ENCODE measurements around the gene CCL17. TPM values are rescaled to one million over a fixed set of nuclear protein-coding genes. Genes with fewer than 3 reads are reported as not detected.

CCL17 gene
- total RNA-seq: not detected in 2 replicates

DNA sequence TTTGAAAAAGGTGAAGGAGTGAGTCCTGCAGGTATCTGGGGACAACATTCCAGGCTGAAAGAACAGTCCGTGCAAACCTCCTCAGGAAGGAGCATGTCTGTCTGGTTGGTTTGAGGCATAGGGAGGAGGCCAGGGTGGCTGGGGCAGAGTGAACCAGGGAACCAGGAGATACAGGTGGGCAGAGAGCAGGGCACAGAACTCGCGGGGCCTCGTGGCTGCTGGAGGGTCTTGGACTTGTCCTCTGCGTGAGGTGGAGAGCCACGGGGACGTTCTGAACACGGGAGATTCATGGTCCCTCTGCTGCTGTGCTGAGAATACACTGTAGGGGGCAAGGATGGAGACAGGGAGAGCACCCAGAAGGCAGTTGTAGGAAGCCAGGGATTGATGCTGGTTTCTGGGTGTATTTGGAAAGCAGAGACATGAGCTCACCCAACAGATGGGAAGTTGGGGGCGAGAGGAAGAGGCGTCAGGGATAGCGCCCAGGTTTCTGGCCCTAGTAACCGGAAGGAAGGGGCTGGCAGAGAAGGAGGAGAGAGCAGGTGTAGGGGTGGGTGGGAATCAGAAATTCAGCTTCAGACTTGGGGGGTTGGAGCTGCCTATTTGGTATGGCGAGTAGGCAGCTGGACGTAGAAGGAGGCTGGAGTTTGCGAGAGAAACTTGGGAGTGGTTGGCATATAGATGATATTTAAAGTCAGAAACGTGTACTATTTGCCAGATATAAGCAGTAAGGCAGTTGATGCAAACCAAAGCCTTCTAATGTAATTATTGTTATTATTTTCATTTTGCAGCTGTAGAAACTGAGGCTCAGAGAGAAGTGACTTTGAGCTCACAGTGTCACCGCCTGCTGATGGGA is at the start of gene CCL17:
TSS of gene CCL17 (plus strand) at position 803 of the 853 bp plus-strand sequence. CDS start 9,166 bp downstream, outside the sequence.
- TF ChIP-seq, protein P1, sequence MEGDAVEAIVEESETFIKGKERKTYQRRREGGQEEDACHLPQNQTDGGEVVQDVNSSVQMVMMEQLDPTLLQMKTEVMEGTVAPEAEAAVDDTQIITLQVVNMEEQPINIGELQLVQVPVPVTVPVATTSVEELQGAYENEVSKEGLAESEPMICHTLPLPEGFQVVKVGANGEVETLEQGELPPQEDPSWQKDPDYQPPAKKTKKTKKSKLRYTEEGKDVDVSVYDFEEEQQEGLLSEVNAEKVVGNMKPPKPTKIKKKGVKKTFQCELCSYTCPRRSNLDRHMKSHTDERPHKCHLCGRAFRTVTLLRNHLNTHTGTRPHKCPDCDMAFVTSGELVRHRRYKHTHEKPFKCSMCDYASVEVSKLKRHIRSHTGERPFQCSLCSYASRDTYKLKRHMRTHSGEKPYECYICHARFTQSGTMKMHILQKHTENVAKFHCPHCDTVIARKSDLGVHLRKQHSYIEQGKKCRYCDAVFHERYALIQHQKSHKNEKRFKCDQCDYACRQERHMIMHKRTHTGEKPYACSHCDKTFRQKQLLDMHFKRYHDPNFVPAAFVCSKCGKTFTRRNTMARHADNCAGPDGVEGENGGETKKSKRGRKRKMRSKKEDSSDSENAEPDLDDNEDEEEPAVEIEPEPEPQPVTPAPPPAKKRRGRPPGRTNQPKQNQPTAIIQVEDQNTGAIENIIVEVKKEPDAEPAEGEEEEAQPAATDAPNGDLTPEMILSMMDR (IDR thresholded peaks at IDR 0.05; ENCODE audit: insufficient read depth, low read depth, low read length): no peak
- no peak within 1 kb of the TSS for H3K4me3 ChIP-seq (ENCODE audit: low read depth, low read length)
- no peak for DNase-seq (ENCODE audit: low read depth)

DNA sequence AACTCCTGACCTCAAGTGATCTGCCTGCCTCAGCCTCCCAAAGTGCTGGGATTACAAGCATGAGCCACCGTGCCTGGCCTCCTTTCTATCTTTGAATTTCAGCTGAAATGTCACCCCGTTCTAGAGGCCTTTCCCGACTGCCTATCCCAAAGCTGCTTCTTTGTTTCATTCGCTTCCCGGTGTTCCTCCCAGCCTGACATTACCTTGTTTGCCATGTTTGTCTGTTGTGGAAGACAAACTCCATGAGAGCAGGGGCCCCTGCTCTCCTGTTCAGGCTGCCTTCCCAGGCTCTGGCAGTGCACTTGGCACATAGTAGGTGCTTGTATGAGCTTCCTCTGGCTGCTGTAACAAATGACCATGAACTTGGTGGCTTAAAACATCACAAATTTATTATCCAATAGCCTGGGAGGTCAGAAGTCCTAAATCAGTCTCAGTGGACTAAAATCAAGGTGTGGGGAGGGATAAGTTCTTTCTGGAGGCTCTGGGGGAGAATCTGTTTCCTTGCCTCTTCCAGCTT is 48.6 kb upstream of the CCL17 start:
- TF ChIP-seq, protein P1 (IDR thresholded peaks at IDR 0.05; ENCODE audit: insufficient read depth, low read depth, low read length): no peak
- H3K4me3 ChIP-seq (ENCODE audit: low read depth, low read length): no peak overlapping the region
- DNase-seq (ENCODE audit: low read depth): no peak

DNA sequence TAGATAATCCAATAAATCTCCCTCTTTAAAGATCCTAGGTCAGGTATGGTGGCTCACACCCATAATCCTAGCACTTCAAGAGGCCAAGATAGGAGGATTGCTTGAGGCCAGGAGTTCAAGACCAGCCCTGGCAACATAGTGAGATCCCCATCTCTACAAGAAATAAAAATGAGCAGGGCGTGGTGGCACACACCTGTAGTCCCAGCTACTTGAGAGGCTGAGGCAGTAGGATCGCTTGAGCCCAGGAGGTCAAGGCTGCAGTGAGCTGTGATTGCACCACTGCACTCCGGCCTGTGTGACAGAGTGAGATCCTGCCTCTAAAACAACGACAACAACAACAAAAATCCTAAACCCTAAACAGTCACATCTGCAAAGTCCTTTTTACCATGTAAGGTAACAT is 48.0 kb upstream of the CCL17 start:
- no peak for DNase-seq (ENCODE audit: low read depth)
- no peak overlapping the region for H3K4me3 ChIP-seq (ENCODE audit: low read depth, low read length)
- TF ChIP-seq, protein P1 (IDR thresholded peaks at IDR 0.05; ENCODE audit: insufficient read depth, low read depth, low read length): no peak

DNA sequence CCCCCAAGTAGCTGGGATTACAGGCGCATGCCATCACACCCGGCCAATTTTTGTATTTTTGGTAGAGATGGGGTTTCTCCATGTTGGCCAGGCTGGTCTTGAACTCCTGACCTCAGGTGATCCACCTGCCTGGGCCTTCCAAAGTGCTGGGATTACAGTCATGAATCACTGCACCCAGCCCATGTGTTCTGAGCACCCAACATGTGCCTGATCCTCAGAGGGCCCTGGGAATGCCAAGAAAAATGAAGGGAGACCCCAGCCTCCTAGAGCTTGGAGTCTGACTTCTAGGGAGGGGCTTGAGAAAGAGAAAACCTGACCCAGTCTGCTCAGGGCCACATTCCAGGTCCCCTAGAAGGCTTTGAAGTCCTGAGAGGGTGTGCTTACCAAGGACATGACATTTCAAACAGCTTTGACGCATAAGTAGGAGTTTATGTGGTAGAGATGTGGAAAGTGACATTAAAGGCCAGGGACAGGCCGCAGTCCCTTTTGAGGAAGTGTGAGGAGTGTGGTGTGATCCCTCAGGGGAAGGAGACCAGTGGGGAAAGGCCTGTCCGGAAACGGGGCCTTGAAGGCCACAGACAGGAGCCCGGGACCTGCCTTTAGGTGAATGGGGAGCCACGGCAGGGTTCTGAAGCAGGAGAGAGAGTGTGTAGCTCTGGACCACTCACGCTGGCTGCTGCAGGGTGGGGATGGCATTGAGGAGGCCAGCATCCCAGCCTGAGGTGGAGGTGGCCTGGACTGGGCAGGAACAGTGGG is 47.1 kb upstream of the CCL17 start:
- TF ChIP-seq, protein P1 (IDR thresholded peaks at IDR 0.05; ENCODE audit: insufficient read depth, low read depth, low read length): no peak
- no peak for DNase-seq (ENCODE audit: low read depth)
- H3K4me3 ChIP-seq (ENCODE audit: low read depth, low read length): no peak overlapping the region

DNA sequence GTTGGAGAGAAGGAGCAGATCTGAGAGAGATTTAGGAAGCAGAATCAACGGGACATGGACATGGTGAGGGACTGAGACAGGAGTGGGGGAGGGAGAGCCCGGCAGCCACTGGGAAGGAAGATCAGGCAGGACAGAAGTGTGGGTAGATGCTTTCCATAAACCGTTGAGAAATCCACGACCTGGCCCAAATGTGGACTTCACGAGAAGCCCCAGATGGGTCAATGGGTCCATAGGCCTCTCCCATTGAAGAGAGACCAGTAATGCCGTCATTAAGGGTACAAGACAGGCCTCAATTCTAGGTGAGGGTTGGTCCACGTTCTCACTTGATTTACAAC is 46.5 kb upstream of the CCL17 start:
- no peak overlapping the region for H3K4me3 ChIP-seq (ENCODE audit: low read depth, low read length)
- TF ChIP-seq, protein P1 (IDR thresholded peaks at IDR 0.05; ENCODE audit: insufficient read depth, low read depth, low read length): no peak
- DNase-seq (ENCODE audit: low read depth): no peak

DNA sequence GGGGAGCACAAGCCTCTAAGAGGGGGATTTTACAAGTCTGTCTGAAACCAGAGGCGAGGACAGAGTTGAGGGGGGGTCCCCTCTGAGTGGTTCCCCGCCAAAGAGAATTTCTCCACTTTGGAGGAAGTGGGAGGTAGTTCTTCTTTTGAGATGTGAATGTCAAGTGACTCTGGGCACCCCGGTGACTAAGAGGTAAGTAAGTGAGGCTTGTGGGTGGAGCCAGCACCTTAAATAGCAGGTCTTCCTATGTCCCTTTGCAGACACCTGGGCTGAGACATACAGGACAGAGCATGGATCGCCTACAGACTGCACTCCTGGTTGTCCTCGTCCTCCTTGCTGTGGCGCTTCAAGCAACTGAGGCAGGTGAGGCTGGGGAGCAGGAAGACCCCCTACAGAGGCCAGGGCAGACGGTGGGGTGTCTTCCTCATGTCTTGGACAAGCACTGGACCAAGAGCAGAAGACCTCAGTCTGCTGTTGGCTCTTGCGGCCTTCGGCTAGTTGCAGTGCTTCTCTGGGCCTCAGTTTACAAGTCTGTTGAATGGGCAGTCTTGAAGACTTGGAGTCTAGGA is 46.0 kb upstream of the CCL17 start, which contains the start of gene CCL22:
TSS of gene CCL22 (plus strand) at position 257 of the 569 bp plus-strand sequence. CDS start at position 291, 34 bp downstream.
- TF ChIP-seq, protein P1 (IDR thresholded peaks at IDR 0.05; ENCODE audit: insufficient read depth, low read depth, low read length): no peak
- DNase-seq (ENCODE audit: low read depth): no peak
- H3K4me3 ChIP-seq (ENCODE audit: low read depth, low read length): no peak within 1 kb of the TSS
